ENCODE measurements around the gene SIN3B.

SIN3B gene

DNA sequence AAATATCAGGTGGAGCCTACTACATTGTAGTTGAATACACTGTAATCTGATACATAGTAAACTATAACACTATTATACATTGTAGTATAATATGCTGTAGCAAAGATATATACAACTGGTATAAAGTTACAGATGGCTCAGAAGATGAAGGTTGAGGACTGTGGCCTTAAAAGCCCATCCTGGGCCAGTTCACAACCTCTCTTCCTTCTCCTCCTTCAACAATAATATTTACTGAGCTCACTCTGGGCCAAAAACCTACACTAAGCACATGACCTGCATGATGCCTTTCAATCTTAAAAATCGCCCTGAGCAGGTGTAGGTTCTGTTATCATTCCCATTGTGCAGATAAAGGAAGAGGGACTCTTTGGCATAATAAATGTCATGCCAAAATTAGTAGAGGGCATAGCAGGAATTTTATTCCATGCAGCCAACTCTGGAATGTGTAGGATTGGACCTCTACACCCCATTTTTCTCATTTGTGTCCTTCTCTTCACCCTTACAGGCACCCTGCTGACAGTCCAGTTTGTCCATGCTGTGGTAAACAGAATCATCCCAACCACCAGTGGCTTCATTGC lies 14.6 kb upstream of the SIN3B start:
- Histone ChIP-seq H3K36me3 (ENCODE audit: control insufficient read depth in 1 of 2, insufficient read depth in 2 of 2, low read length in 2 of 2) (no peaks in the 10 kb centered on the region), H3K14ac (ENCODE audit: low read length) (no peak overlapping the region), H2BK120ac (ENCODE audit: insufficient read depth, low read length, poor library complexity) (no peak overlapping the region), H3K4me3 (ENCODE audit: low read depth, low read length) (no peak overlapping the region), H3K4me1 (ENCODE audit: control insufficient read depth in 1 of 2, insufficient read depth in 2 of 2, low read length in 2 of 2) (no peaks in the 10 kb centered on the region), H2AFZ (ENCODE audit: insufficient read depth, low read length, poor library complexity) (no peak overlapping the region), H3K4me2 (ENCODE audit: low read length) (no peak overlapping the region), H2BK12ac (ENCODE audit: low read length) (no peak overlapping the region), H3K27ac (ENCODE audit: low read depth, low read length) (no peak overlapping the region), H4K8ac (ENCODE audit: low read depth, low read length) (no peak overlapping the region), H2BK5ac (ENCODE audit: low read depth, low read length, poor library complexity) (no peak overlapping the region), H3K18ac (ENCODE audit: low read length) (no peak overlapping the region), H3K27me3 (ENCODE audit: insufficient read depth, low read length) (no peaks in the 10 kb centered on the region), H4K91ac (ENCODE audit: low read depth, low read length) (no peak overlapping the region), H3K79me2 (ENCODE audit: control insufficient read depth, insufficient read depth, low read length, poor library complexity) (no peaks in the 10 kb centered on the region), H2AK5ac (ENCODE audit: low read length) (no peak overlapping the region), H3K23ac (ENCODE audit: low read length) (no peak overlapping the region), H3K9me3 (ENCODE audit: insufficient read depth, low read depth, low read length) (peaks cover 8% of the 10 kb centered on the region), H3K9ac (ENCODE audit: low read length) (no peak overlapping the region), H3K4ac (ENCODE audit: low read depth, low read length) (no peak overlapping the region), H3K79me1 (ENCODE audit: low read length) (peaks cover 2% of the 10 kb centered on the region), H4K12ac (ENCODE audit: low read depth, low read length) (no peak overlapping the region)
- no peak for DNase-seq
- WGBS (ENCODE audit: extremely low coverage, insufficient coverage, insufficient read length): no CpG with 5 or more reads among the region's 1 CpG

DNA sequence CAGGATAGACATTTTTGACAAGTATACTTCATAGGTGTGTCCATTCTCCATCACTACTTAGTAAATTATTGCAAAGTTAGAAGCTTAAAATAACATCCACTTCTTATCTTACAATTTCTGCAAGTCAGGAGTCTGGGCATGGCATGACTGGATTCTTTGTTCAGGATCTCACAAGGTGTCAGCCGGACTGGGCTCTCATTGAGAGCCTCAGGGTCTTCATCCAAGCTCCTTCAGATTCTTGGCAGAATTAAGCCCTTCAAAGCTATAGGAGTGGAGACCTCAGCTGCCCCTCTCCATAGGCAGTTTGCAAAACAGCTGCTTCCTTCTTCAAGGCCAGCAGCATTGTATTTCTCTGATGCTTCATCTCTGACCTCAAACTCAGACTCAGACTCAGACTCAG lies 9.1 kb upstream of the SIN3B start:
- no CpG with 5 or more reads among the region's 1 CpG for WGBS (ENCODE audit: extremely low coverage, insufficient coverage, insufficient read length)
- Histone ChIP-seq H3K23ac (ENCODE audit: low read length) (no peak overlapping the region), H3K4me2 (ENCODE audit: low read length) (no peak overlapping the region), H3K9me3 (ENCODE audit: insufficient read depth, low read depth, low read length) (peaks cover 3% of the 10 kb centered on the region), H2BK12ac (ENCODE audit: low read length) (peak overlapping the region; percentile 92), H3K79me1 (ENCODE audit: low read length) (peaks cover 33% of the 10 kb centered on the region), H4K12ac (ENCODE audit: low read depth, low read length) (no peak overlapping the region), H2AK5ac (ENCODE audit: low read length) (peak overlapping the region; percentile 96), H3K9ac (ENCODE audit: low read length) (no peak overlapping the region), H2BK5ac (ENCODE audit: low read depth, low read length, poor library complexity) (peak overlapping the region; percentile 59), H4K91ac (ENCODE audit: low read depth, low read length) (peak overlapping the region; percentile 91), H3K4ac (ENCODE audit: low read depth, low read length) (peak overlapping the region; percentile 37), H3K27ac (ENCODE audit: low read depth, low read length) (peak overlapping the region; percentile 80), H3K36me3 (ENCODE audit: control insufficient read depth in 1 of 2, insufficient read depth in 2 of 2, low read length in 2 of 2) (no peaks in the 10 kb centered on the region), H3K4me3 (ENCODE audit: low read depth, low read length) (no peak overlapping the region), H3K18ac (ENCODE audit: low read length) (peak overlapping the region; percentile 76), H2BK120ac (ENCODE audit: insufficient read depth, low read length, poor library complexity) (peak overlapping the region; percentile 75), H3K4me1 (ENCODE audit: control insufficient read depth in 1 of 2, insufficient read depth in 2 of 2, low read length in 2 of 2) (peaks cover 20 to 23% of the 10 kb centered on the region in 2 experiments), H3K27me3 (ENCODE audit: insufficient read depth, low read length) (no peaks in the 10 kb centered on the region), H4K8ac (ENCODE audit: low read depth, low read length) (peak overlapping the region; percentile 59), H3K14ac (ENCODE audit: low read length) (no peak overlapping the region), H2AFZ (ENCODE audit: insufficient read depth, low read length, poor library complexity) (no peak overlapping the region), H3K79me2 (ENCODE audit: control insufficient read depth, insufficient read depth, low read length, poor library complexity) (peaks cover 2% of the 10 kb centered on the region)
- DNase-seq: peak; percentile 18 to 62

DNA sequence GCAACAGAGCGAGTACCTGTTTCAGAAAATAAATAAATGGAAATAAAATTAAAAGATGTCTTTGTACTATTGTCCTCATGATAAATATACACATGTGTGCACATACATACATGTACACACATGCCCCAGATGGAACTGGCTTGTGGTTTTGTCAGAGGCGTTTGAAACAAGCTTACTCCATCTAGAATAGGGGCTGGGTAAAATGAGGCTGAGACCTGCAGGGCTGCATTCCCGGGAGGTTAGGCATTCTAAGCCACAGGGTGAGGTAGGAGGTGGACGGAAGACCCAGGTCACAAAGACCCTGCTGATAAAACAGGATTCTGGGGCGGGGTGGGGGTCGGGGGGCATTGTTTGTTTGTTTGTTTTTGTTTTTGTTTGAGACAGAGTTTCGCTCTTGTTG lies 8.1 kb upstream of the SIN3B start:
- no peak overlapping the region for H3K14ac ChIP-seq (ENCODE audit: low read length)
- no peak overlapping the region for H3K18ac ChIP-seq (ENCODE audit: low read length)
- no peak overlapping the region for H4K12ac ChIP-seq (ENCODE audit: low read depth, low read length)
- H3K23ac ChIP-seq (ENCODE audit: low read length): no peak overlapping the region
- H2BK120ac ChIP-seq (ENCODE audit: insufficient read depth, low read length, poor library complexity): peak overlapping the region; percentile 87
- H2BK12ac ChIP-seq (ENCODE audit: low read length): peak overlapping the region; percentile 92
- H3K27ac ChIP-seq (ENCODE audit: low read depth, low read length): peak overlapping the region; percentile 80
- peaks cover under 1% of the 10 kb centered on the region for H3K9me3 ChIP-seq (ENCODE audit: insufficient read depth, low read depth, low read length)
- H3K79me1 ChIP-seq (ENCODE audit: low read length): peaks cover 37% of the 10 kb centered on the region
- no peaks in the 10 kb centered on the region for H3K36me3 ChIP-seq (ENCODE audit: control insufficient read depth in 1 of 2, insufficient read depth in 2 of 2, low read length in 2 of 2)
- WGBS (ENCODE audit: extremely low coverage, insufficient coverage, insufficient read length): no CpG with 5 or more reads among the region's 7 CpGs
- peaks cover 25 to 27% of the 10 kb centered on the region in 2 experiments for H3K4me1 ChIP-seq (ENCODE audit: control insufficient read depth in 1 of 2, insufficient read depth in 2 of 2, low read length in 2 of 2)
- peak overlapping the region; percentile 91 for H4K91ac ChIP-seq (ENCODE audit: low read depth, low read length)
- H2AK5ac ChIP-seq (ENCODE audit: low read length): no peak overlapping the region
- no peaks in the 10 kb centered on the region for H3K27me3 ChIP-seq (ENCODE audit: insufficient read depth, low read length)
- peak overlapping the region; percentile 55 for H4K8ac ChIP-seq (ENCODE audit: low read depth, low read length)
- no peak overlapping the region for H3K9ac ChIP-seq (ENCODE audit: low read length)
- H3K4ac ChIP-seq (ENCODE audit: low read depth, low read length): peak overlapping the region; percentile 63
- no peak overlapping the region for H2AFZ ChIP-seq (ENCODE audit: insufficient read depth, low read length, poor library complexity)
- no peak overlapping the region for H3K4me3 ChIP-seq (ENCODE audit: low read depth, low read length)
- peaks cover 2% of the 10 kb centered on the region for H3K79me2 ChIP-seq (ENCODE audit: control insufficient read depth, insufficient read depth, low read length, poor library complexity)
- H2BK5ac ChIP-seq (ENCODE audit: low read depth, low read length, poor library complexity): peak overlapping the region; percentile 85
- peak; percentile 91 to 92 for DNase-seq
- peak overlapping the region; percentile 39 for H3K4me2 ChIP-seq (ENCODE audit: low read length)

DNA sequence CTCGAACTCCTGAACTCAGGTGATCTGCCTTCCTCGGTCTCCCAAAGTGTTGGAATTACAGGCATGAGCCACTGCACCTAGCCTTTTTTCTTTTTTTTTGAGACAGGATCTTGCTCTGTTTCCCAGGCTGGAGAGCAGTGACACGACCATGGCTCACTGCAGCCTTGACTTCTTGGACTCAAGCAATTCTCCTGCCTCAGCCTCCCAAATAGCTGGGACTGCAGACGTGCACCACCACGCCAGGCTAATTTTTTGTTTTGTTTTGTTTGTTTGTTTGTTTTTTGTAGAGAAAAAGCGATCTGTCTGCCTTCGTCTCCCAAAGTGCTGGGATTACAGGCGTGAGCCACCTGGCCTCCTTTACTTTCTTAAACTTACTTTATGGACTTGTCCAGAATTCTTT lies 6.5 kb upstream of the SIN3B start:
- Histone ChIP-seq H3K23ac (ENCODE audit: low read length) (no peak overlapping the region), H2BK12ac (ENCODE audit: low read length) (peak overlapping the region; percentile 99), H3K9ac (ENCODE audit: low read length) (no peak overlapping the region), H3K79me1 (ENCODE audit: low read length) (peaks cover 37% of the 10 kb centered on the region), H3K36me3 (ENCODE audit: control insufficient read depth in 1 of 2, insufficient read depth in 2 of 2, low read length in 2 of 2) (no peaks in the 10 kb centered on the region), H2BK120ac (ENCODE audit: insufficient read depth, low read length, poor library complexity) (peak overlapping the region; percentile 99), H4K12ac (ENCODE audit: low read depth, low read length) (no peak overlapping the region), H3K27me3 (ENCODE audit: insufficient read depth, low read length) (no peaks in the 10 kb centered on the region), H2BK5ac (ENCODE audit: low read depth, low read length, poor library complexity) (peak overlapping the region; percentile 95), H3K4me2 (ENCODE audit: low read length) (peak overlapping the region; percentile 23), H4K8ac (ENCODE audit: low read depth, low read length) (peak overlapping the region; percentile 85), H3K4me3 (ENCODE audit: low read depth, low read length) (no peak overlapping the region), H3K4me1 (ENCODE audit: control insufficient read depth in 1 of 2, insufficient read depth in 2 of 2, low read length in 2 of 2) (peaks cover 25 to 27% of the 10 kb centered on the region in 2 experiments), H2AK5ac (ENCODE audit: low read length) (peak overlapping the region; percentile 96), H3K4ac (ENCODE audit: low read depth, low read length) (peak overlapping the region; percentile 92), H3K79me2 (ENCODE audit: control insufficient read depth, insufficient read depth, low read length, poor library complexity) (peaks cover 2% of the 10 kb centered on the region), H2AFZ (ENCODE audit: insufficient read depth, low read length, poor library complexity) (no peak overlapping the region), H3K18ac (ENCODE audit: low read length) (peak overlapping the region; percentile 94), H3K14ac (ENCODE audit: low read length) (peak overlapping the region; percentile 96), H4K91ac (ENCODE audit: low read depth, low read length) (peak overlapping the region; percentile 98), H3K27ac (ENCODE audit: low read depth, low read length) (peak overlapping the region; percentile 91), H3K9me3 (ENCODE audit: insufficient read depth, low read depth, low read length) (no peaks in the 10 kb centered on the region)
- no CpG with 5 or more reads among the region's 8 CpGs for WGBS (ENCODE audit: extremely low coverage, insufficient coverage, insufficient read length)
- peak; percentile 34 to 66 for DNase-seq

Measured in trophoblast cell (in vitro differentiated cells and primary cell).